Loucy (cell line): ENCODE results near the gene ARHGAP28.
"Not testable (repeated sequence)": the region's sequence is repeated elsewhere in the genome, so short reads cannot be mapped to it uniquely, and the experiment has no call there.

Experiments
- H2AFZ ChIP-seq: fragments of 200-600 bp; sonication (generic); 2 replicates; pipeline ENCODE4 v1.6.0; 2016; ENCODE audit warnings: antibody characterized with exemption, mild to moderate bottlenecking, low read length, moderate library complexity
- H3F3A ChIP-seq: fragments of 200-600 bp; 2 replicates; pipeline ENCODE4 v1.6.0; 2016; ENCODE audit warnings: antibody characterized with exemption, low read depth, mild to moderate bottlenecking
- H3K27me3 ChIP-seq: fragments of 200-600 bp; sonication (generic); 2 replicates; pipeline ENCODE4 v1.6.1; 2014; ENCODE audit warnings: low read length, mild to moderate bottlenecking; ENCODE audit not compliant: insufficient read depth, poor library complexity, severe bottlenecking
- H3K36me3 ChIP-seq: fragments of 200-600 bp; sonication (generic); 2 replicates; pipeline ENCODE4 v1.6.1; 2016; ENCODE audit warnings: low read length; ENCODE audit not compliant: insufficient read depth
- H3K4me1 ChIP-seq: fragments of 200-600 bp; sonication (generic); 2 replicates; pipeline ENCODE4 v1.5.1; 2014; ENCODE audit warnings: low read length, mild to moderate bottlenecking; ENCODE audit not compliant: insufficient read depth, poor library complexity, severe bottlenecking
- H3K4me2 ChIP-seq: fragments of 200-600 bp; sonication (generic); 2 replicates; pipeline ENCODE4 v1.6.0; 2014; ENCODE audit warnings: antibody characterized with exemption, low read length, low read depth, mild to moderate bottlenecking; ENCODE audit not compliant: poor library complexity, severe bottlenecking
- H3K4me3 ChIP-seq: fragments of 200-600 bp; sonication (generic); 2 replicates; pipeline ENCODE4 v1.5.1; 2014; ENCODE audit warnings: low read length, mild to moderate bottlenecking, mixed read lengths; ENCODE audit not compliant: poor library complexity, severe bottlenecking
- H3K79me2 ChIP-seq: fragments of 200-600 bp; sonication (generic); 2 replicates; pipeline ENCODE4 v1.6.1; 2014; ENCODE audit warnings: low read length; ENCODE audit not compliant: insufficient read depth
- H3K9ac ChIP-seq: fragments of 200-600 bp; sonication (generic); 2 replicates; pipeline ENCODE4 v1.6.0; 2014; ENCODE audit warnings: mild to moderate bottlenecking, low read depth, low read length, moderate library complexity; ENCODE audit not compliant: poor library complexity, severe bottlenecking
- H3K9me2 ChIP-seq: fragments of 200-600 bp; sonication (generic); replicated peaks from 2 replicates; pipeline ENCODE4 v1.6.1; 2016; ENCODE audit warnings: low read depth, low read length, mixed read lengths
- H3K9me3 ChIP-seq: fragments of 200-600 bp; sonication (generic); 2 replicates; pipeline ENCODE4 v1.6.1; 2014; ENCODE audit warnings: mild to moderate bottlenecking, antibody characterized with exemption, low read length, low read depth; ENCODE audit not compliant: insufficient read depth
- H4K20me1 ChIP-seq: fragments of 200-600 bp; sonication (generic); 2 replicates; pipeline ENCODE4 v1.6.0; 2014; ENCODE audit warnings: antibody characterized with exemption, low read length, mild to moderate bottlenecking; ENCODE audit not compliant: insufficient read depth, poor library complexity, severe bottlenecking
- EZH2phosphoT487 ChIP-seq: fragments of 200-600 bp; IDR thresholded peaks from 2 replicates; pipeline ENCODE4 v1.6.1; 2018; ENCODE audit warnings: antibody characterized with exemption, mild to moderate bottlenecking, moderate library complexity, borderline replicate concordance
- TF ChIP-seq, protein P1 (sequence below): fragments of 200-600 bp; sonication (generic); conservative IDR thresholded peaks from 2 replicates; pipeline ENCODE4 v1.5.1; 2014; ENCODE audit warnings: mild to moderate bottlenecking, antibody characterized with exemption, low read length

Gene ARHGAP28

DNA sequence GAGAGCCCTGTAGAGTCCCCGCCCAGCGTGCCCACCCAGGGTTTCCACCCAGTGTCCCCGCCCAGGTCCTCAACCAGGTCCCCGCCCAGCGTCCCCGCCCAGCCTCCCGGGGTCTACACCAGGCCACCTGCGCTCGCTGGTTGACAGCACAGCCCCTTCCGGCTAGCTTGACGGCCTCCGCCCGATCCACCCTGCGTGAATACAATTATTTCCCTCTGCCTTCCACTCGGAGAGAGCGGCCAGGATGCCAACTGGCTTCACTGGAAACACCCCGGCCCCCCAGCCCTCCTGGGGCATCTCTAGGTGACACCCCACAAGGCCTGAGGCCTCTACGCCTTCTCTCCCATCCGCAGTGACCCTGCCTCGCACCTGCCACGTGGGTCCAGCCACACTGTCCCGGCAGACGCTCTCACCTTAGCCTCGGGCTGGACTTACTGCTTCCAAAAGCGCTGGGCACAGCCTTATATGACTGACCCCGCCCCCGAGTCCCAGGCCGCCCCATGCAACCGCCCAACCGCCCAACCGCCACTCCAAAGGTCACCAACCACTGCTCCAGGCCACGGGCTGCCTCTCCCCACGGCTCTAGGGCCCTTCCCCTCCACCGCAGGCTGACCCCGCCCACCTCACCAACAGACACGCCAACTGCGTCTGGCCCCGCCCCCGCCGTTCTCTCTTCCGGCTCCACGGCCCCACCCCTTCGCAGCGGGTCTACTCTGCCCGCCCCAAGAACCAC lies 200.0 kb downstream of the ARHGAP28 start:
- Histone ChIP-seq H3K36me3 (no peaks in the 10 kb centered on the region), H3K9me2 (no peaks in the 10 kb centered on the region), H2AFZ (no peak overlapping the region), H3K27me3 (no peaks in the 10 kb centered on the region), H3K4me2 (no peak overlapping the region), H3K4me1 (no peaks in the 10 kb centered on the region), H3K4me3 (no peak overlapping the region), H3K79me2 (no peaks in the 10 kb centered on the region), H3K9me3 (no peaks in the 10 kb centered on the region), H3K9ac (no peak overlapping the region), H3F3A (no peaks in the 10 kb centered on the region), H4K20me1 (no peaks in the 10 kb centered on the region)
- no peak for TF ChIP-seq EZH2phosphoT487
- TF ChIP-seq, protein P1, sequence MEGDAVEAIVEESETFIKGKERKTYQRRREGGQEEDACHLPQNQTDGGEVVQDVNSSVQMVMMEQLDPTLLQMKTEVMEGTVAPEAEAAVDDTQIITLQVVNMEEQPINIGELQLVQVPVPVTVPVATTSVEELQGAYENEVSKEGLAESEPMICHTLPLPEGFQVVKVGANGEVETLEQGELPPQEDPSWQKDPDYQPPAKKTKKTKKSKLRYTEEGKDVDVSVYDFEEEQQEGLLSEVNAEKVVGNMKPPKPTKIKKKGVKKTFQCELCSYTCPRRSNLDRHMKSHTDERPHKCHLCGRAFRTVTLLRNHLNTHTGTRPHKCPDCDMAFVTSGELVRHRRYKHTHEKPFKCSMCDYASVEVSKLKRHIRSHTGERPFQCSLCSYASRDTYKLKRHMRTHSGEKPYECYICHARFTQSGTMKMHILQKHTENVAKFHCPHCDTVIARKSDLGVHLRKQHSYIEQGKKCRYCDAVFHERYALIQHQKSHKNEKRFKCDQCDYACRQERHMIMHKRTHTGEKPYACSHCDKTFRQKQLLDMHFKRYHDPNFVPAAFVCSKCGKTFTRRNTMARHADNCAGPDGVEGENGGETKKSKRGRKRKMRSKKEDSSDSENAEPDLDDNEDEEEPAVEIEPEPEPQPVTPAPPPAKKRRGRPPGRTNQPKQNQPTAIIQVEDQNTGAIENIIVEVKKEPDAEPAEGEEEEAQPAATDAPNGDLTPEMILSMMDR = no peak

DNA sequence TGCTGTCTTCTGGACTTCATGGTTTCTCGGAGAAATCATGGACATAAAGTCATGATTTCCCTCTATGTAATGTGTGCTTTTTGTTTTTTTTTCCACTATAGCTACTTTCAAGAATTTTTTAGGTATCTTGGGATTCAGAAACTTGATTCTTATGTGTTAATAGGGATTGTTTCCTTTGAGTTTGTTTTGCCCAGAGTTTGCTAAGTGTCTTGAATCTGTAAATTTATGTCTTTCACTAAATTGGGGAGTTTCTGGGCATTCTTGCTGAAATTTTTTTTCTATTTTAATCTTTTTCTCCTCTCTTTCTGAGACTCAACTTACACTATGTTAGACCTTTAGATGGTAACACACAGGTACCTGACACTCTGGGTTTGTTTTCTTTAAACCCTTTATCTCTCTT lies 205.3 kb downstream of the ARHGAP28 start:
- Histone ChIP-seq H3K36me3 (no peaks in the 10 kb centered on the region), H3K4me2 (no peak overlapping the region), H3K9me3 (no peaks in the 10 kb centered on the region), H3F3A (no peaks in the 10 kb centered on the region), H3K27me3 (no peaks in the 10 kb centered on the region), H3K4me1 (no peaks in the 10 kb centered on the region), H3K9ac (no peak overlapping the region), H3K79me2 (no peaks in the 10 kb centered on the region), H2AFZ (no peak overlapping the region), H3K4me3 (no peak overlapping the region), H4K20me1 (no peaks in the 10 kb centered on the region), H3K9me2 (no peaks in the 10 kb centered on the region)
- TF ChIP-seq EZH2phosphoT487 = no peak
- TF ChIP-seq, protein P1 = no peak

DNA sequence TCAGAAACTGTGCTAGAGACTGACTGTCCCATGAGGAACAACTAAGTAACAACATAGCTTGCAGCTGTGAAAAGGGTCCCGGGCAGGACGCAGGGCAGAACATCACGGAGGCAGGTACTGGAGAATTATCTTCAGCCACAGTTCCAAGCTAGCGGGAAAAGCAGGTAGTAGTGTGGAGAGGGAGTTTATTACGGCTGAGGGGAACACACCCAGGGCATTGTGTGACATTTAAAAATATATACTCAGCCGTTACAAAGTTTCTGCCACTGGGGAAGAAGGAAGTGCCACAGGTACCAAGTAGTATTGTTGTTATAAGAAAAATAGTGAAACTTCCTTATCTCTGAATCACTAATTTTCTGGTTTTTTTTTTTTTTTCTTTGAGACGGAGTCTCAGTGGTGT lies 208.5 kb downstream of the ARHGAP28 start:
- H3K9ac ChIP-seq = no peak overlapping the region
- TF ChIP-seq, protein P1 = no peak
- no peak for TF ChIP-seq EZH2phosphoT487
- no peak overlapping the region for H2AFZ ChIP-seq
- H3K9me2 ChIP-seq = no peaks in the 10 kb centered on the region
- H3K4me3 ChIP-seq = no peak overlapping the region
- H3K36me3 ChIP-seq = no peaks in the 10 kb centered on the region
- H3K9me3 ChIP-seq = no peaks in the 10 kb centered on the region; the same call in 1 of the 2 replicates
- no peaks in the 10 kb centered on the region for H3F3A ChIP-seq
- no peaks in the 10 kb centered on the region for H3K27me3 ChIP-seq
- H3K4me1 ChIP-seq = no peaks in the 10 kb centered on the region
- no peaks in the 10 kb centered on the region for H3K79me2 ChIP-seq
- H4K20me1 ChIP-seq = no peaks in the 10 kb centered on the region
- no peak overlapping the region for H3K4me2 ChIP-seq

DNA sequence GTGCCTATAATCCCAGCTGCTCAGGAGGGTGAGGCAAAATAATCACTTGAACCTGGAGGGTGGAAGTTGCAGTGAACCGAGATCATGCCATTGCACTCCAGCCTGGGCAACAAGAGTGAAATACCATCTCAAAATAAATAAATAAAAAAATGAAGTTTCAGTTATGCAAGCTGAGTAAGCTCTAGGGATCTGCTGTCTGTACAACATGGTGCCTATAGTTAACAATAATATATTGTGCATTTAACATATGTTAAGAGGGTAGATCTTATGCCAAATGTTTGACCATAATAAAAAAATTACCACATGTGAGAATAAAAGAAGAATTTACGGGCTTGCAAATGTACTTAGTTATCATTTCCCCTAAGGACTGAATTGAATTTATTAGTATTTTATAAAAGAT lies 208.9 kb downstream of the ARHGAP28 start:
- not testable (repeated sequence) for H3K9me2 ChIP-seq, H4K20me1 ChIP-seq, H3K9ac ChIP-seq, H3F3A ChIP-seq, H2AFZ ChIP-seq, H3K4me1 ChIP-seq, H3K4me2 ChIP-seq, H3K9me3 ChIP-seq, H3K27me3 ChIP-seq, H3K4me3 ChIP-seq, H3K36me3 ChIP-seq, H3K79me2 ChIP-seq
